Glomerular visceral epithelial cell (primary cell): ENCODE data around the gene NOTUM.

Source experiments
- DNase-seq: peaks from one replicate; pipeline ENCODE4 v3.0.0-alpha.2; 2016; ENCODE audit errors: extremely low spot score

The NOTUM gene

DNA sequence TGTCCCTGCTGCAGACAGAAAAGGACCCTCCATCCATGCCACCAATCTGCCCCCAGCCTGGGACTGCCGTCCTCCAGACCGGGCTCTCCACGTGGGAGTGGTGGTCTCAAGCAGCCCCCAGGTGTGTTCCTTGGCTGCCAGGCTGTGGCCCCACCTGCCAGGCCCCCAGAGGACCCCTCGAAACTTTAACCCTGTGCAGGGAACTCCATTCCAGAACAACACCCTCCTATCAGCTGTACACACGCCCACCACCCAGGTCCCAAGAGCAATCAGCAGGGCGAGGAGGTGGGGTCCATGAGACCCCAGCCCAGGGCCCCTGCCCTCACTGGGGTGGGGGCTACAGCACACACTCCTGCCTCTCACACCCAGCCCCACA lies 25.3 kb downstream of the NOTUM start:
- no peak for DNase-seq

GRCh38 chr17:81934850-81935708 lies 25.9 kb downstream of the NOTUM start:
- no peak for DNase-seq

- DNase-seq, result no peak
These were observed 26.8 kb downstream of the NOTUM start for GRCh38 chr17:81934098-81934757.

DNA sequence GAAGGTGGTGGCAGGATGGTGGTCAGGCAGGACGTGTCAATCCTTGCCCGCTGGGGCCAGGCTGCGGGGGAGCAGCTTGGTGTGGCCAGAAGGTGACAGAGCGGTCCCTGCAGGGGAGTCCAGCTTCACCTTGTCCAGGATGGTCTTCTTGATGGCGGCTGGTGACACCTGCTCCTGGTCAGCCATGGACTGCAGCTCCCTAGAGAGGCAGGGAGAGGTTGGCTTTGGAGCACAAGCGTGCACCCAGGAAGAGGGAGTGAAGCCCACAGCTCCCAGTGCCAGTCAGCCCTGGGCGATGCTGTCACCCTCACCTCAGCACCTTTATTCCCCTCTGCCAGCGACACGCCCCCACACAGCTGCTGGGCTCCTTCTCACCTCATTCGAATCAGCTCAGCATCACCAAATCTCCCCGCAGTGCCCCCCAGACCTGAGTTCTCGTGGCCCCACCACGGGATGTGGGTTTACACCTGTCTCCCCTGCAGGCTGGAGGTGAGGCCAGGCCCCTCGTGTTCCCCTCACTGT lies 27.7 kb downstream of the NOTUM start:
- no peak for DNase-seq

DNA sequence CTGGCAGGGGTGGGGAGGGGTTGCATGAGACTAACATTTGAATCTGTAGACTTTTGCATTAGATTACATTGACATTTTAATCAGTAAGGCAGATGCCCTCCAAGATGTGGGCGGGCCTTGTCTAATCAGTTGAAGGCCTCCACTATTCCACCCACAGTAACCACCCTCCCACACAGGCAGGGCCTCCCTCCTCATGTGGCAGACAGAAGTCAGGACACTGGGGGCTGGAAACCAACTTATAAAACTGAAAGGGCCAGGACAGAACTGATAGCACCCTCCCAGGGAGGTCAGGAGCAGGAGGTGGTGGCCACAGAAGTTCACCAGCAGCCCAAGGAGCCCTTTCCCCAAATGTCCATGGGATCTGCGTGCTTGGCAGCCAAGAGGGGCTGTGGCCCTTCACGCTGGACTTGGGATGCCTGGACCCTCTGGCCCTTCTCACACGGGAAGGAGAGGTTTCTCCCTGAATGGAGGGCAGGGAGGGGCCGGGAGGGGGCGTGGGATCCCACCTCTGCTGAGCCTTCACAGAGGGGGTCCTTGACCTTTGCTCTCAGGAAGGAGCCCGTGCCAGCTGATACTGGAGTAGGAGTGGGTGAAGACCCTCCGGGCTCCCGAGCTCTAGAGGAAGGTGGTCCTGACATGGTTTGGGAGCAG lies 28.5 kb downstream of the NOTUM start:
- no peak for DNase-seq

DNA sequence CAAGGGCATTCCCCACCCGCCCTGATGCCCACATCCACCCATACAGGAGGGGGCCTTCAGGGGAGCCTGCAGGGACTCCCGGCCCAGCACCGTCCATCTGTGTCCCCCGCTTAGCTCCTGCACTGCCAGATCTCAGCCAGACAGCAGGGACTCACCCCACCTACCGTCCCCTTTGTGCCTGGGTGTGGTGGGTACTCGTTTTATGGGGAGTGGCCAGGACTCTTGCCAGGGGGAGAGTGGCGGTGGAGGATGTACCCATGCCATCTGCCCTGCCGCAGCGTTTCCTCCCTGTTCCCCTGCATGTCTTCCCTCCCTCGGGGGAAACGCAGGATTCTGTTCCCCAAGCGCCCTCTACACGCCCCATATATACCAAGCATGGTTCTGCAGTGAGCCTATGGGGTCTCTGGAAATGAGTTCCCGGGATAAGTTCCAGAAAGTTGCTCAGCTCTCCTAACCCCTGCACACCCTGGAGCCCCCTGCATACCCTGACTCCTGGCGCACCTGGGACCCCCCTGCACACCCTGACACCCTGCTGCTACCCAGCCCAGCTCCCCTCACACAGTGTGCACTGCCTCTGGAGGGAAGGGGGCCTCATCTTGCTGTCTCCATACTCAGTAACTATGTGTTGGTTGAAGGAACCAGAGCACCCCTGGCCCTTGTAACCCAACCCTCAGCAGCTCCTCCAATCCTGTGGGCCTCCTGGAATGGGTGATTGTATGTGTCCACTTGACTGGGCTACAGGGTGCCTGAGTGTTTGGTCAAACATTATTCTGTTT lies 29.2 kb downstream of the NOTUM start:
- no peak for DNase-seq

DNA sequence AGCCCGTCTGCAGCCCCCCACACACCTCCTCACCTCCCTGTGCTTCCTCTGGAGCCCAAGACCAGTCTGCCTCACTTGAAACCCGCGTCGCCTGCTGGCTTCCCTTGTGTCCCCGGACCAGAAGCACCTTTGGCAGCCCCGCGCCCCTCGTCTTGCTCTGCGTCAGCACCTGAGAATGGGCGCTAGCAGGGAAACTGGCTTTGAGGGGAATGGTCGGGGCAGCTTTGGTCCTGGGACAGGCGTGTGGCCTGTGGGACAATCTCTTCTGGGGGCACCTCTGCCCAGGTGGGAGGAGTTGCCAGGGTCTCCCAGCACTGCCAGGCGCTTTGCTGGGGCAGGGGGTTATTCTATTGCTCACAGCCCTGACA lies 29.8 kb downstream of the NOTUM start:
- DNase-seq, result no peak

DNA sequence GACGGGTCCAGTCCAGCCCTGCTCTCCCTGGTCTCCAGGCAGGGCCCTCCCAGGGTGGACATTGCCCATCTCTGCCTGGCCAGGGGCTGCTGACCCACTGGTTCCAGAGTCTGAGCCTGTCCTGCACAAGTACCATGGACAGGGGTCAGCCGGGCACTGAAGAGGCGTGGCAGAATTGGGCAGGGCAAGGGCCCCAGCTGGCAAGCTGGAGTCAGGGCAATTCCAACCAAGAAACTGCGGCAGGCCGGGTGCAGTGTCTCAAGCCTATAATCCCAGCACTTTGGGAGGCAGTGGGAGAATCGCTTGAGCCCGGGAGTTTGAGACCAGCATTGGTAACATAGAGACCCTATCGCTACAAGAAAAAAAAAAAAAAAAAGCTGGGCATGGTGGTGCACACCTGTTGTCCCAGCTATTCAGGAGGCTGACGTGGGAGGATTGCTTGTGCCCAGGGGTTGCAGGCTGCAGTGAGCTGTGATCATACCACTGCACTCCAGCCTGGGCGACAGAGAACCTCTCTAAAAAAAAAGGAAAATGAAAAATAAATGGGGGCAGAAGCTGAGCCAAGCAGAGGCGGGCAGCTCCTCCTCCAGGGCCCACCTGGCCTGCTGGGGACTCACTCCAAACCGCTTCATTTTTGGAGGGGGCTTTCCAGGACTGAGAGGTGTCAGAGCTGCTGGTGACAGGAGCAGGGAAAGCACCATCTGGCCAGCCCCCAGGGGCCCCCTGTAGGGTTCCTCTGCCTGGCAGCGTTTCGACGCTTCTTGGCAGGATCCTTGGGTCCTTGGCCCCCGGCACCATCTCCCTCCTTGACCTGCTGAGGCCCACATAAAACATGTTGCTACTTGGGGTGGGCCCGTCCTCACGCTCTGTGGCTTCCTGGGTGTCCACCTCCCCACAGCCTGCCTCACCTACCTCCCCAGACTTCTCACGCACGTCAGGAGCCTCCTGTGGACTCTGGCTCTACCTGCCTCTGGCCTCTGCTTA lies 30.6 kb downstream of the NOTUM start:
- DNase-seq, result no peak

DNA sequence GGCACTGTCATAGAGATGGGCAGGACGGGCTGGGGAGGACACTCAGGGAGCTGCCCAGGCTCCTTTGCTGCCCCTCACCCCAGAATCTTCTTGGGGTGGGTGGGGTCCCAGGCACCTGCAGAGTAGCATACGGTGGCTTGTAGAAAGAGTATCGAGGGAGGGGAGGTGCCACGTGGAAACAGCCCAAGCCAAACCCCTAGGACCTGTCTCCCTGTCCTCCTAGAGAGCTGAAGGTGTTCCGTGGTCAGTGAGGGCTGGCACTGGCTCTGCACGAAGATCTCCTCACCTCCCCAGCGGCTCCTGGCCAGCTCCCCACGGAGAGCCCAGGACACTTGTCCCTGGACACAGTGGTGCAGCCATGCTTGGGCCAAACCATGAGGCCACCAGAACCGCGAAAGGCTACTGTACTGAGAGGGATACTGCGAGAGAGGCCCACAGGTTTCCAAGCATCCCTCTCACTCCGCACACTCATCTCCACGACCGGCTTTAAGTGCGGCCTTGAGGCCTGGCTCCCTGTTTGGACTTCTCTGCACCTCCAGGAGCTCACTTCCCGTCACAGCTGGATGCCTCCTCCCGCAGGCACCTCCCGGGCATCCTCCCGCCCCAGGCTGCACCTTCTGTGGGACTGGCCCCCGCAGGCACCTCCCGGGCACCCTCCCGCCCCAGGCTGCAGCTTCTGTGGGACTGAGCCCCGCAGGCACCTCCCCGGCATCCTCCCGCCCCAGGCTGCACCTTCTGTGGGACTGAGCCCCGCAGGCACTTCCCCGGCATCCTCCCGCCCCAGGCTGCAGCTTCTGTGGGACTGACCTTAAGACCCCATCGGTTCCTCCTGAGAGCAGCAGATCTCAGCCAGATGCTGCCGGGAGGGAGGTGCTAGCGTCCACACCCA lies 31.5 kb downstream of the NOTUM start:
- DNase-seq, result no peak

DNA sequence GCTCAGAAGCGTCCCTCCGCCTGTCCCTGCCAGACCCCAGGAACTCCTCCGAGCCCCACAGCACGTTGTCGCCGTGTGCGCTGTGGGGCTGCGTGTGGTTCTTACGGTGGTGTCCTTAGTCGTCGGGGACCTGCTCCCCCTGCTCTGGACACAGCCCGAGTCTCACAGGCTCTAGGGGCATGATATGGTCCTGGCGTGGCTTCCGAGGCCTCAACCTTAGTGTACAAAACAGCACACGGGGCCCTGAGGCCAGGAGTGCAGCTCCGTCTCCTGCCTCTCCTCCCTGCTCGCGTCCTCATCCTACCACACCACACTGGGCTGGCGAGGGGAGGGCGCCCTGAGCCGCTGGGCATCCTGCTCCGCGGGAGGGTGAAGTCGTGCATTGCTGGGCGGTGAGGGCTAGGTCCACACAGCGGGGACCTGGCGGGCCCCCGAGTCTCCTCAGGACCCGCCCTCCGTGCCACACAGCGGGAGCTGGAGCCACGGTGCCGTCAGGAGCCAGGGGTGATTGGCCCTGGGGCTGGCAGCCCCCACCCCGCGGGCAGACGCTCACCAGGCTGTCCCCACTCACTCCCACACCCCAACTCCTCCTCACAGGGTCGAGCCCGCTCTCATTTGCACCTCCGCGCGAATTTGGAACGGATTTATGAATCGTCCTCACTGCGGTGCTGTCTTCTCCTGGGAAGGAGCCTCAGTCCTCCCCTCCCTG lies 32.3 kb downstream of the NOTUM start:
- no peak for DNase-seq

DNA sequence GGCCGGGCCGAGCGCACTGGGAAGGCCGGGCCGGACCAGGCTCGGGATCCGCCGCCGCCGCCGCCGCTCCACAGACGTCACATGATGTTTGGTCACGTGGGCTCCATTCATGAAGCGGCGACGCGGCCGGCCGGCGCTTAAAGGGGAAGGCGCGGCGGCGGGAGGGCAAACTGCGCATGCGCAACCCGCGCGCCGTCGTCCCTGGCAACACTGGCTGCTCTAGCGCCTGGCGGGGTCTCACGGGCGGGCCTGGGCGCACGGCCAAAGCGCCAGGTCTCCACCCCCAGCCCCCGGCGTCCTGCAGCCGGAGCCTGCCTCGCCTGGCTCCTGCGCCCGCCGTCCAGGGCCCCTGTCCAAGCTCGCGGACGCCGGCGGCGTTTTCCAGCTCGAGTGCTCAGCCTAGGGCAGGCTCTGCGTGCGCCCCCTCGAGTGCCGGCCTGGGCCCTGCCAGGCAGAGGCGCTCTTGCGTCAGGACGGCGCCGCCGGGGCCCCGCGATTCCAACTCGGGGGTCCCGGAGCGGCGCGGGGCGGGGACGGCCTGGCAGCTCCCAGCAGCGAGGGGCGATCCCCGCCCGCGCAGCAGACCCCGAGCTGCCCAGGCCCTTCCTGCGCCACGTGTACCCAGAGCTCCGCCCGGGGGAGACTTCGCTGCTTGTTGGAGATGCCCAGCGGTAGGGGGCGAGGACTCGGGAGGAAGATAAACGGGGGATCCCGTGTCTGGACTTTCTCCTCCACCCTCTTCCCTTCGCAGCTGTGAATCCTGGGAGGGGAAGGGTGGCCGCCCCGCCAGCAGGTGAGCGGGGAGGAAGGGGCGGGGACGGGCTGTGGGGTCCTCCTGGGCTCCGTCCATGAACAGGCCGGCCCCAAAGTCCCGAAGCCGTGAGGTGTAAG lies 33.1 kb downstream of the NOTUM start, which contains the start of gene MAFG:
TSS of gene MAFG (minus strand) at position 83 of the 891 bp plus-strand sequence. CDS start 4,550 bp downstream, outside the sequence.
- DNase-seq, result peak; percentile 97

DNA sequence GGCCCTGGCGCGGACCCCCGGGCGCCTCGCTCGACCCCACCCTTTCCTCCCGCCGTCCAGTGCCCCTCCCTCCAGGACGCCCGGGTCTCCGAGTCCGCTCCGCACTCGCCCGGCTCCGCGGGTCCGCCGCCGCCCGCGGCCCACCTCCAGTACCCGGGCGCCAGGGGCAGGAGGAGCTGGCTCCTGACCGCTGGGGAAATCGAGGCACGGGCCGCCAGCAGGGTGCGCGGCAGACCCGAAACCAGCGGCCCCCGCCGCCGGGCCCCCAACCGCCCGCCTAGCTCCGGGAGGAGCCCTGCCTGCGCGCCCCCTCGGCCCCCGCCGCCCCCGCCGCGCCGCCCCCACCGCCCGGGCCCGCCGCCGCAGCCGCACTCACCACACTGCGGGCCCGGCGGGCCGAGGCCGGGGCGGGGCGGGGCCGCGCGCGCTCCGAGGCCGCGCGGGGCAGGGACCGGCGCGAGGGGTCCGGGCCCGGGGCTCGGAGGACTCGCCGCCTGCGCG lies 33.8 kb downstream of the NOTUM start:
- DNase-seq, result no peak

- DNase-seq, result peak; percentile 89
These were observed 34.4 kb downstream of the NOTUM start for GRCh38 chr17:81926451-81927151.

- DNase-seq, result no peak
These were observed 35.0 kb downstream of the NOTUM start for GRCh38 chr17:81925860-81926450.

GRCh38 chr17:81924557-81925532 lies 36.1 kb downstream of the NOTUM start:
- no peak for DNase-seq
